ENCODE measurements around the gene JUN.

DNA sequence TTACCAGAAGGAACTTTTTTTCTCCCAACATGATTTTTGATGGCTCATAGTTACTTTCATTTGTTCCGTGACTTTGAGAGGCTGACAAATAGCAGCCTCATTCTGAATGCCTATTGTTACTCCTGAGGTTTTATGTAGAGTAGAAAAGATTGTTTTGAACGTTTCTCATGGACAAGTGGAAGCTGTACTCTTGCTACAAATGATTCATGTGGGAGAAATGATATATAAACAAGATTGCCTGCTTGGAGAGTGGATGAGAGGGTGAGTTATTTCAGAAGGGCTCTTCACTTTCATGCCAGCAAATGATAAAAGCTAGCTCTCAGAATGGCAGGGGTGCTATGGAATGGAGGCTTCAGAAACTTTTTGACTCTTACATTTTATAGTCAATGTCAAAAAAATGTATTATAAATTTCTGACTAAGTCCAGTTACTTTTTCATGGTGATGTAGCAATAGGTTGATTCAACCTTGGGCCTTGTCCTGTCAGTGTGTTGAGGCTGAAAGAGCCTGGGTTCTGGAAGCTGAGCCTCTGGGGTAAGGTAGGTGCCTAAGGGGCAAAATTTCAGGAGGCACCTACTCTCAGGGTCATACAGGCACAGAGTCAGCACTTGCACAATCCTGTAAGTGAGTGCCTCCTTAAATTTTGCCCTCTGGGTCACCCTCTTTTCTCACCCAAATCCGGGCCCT is 19.4 kb downstream of the JUN start:
- TF ChIP-seq, protein P1, sequence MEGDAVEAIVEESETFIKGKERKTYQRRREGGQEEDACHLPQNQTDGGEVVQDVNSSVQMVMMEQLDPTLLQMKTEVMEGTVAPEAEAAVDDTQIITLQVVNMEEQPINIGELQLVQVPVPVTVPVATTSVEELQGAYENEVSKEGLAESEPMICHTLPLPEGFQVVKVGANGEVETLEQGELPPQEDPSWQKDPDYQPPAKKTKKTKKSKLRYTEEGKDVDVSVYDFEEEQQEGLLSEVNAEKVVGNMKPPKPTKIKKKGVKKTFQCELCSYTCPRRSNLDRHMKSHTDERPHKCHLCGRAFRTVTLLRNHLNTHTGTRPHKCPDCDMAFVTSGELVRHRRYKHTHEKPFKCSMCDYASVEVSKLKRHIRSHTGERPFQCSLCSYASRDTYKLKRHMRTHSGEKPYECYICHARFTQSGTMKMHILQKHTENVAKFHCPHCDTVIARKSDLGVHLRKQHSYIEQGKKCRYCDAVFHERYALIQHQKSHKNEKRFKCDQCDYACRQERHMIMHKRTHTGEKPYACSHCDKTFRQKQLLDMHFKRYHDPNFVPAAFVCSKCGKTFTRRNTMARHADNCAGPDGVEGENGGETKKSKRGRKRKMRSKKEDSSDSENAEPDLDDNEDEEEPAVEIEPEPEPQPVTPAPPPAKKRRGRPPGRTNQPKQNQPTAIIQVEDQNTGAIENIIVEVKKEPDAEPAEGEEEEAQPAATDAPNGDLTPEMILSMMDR (IDR thresholded peaks at IDR 0.05) = no peak
- TF ChIP-seq POLR2A (IDR thresholded peaks at IDR 0.05) = no peak

Measured in adrenal gland (tissue), 5 donors.